Activated T-cell treated with anti-CD3 and anti-CD28 coated beads for 48 hours (primary cell): ENCODE data around the gene KRTAP4-11.
"Not testable (repeated sequence)": the region's sequence is repeated elsewhere in the genome, so short reads cannot be mapped to it uniquely, and the experiment has no call there.

Source experiments
- DNase-seq: peaks from one replicate; pipeline ENCODE4 v3.0.0-alpha.2; 2020; ENCODE audit warnings: low read depth

Gene KRTAP4-11

GRCh38 chr17:41117846-41118386, at the start of gene KRTAP4-11:
Gene KRTAP4-11, minus strand, starts transcription at chr17:41118373. Its CDS starts 58 bp downstream, at chr17:41118315.
- DNase-seq, result not testable (repeated sequence)

GRCh38 chr17:41167561-41167960, 49.4 kb upstream of the KRTAP4-11 start:
- DNase-seq, result no peak

- DNase-seq, result no peak
Observed at GRCh38 chr17:41163828-41164227, 45.7 kb upstream of the KRTAP4-11 start.

- DNase-seq, result no peak
Observed at GRCh38 chr17:41160648-41161047, 42.5 kb upstream of the KRTAP4-11 start, which contains the start of gene KRTAP4-4. Gene KRTAP4-4, minus strand, starts transcription at chr17:41160748. Its CDS starts 57 bp downstream, at chr17:41160691.

- DNase-seq, result not testable (repeated sequence)
Observed at GRCh38 chr17:41160190-41160589, 42.0 kb upstream of the KRTAP4-11 start.

GRCh38 chr17:41153856-41154255, 35.7 kb upstream of the KRTAP4-11 start:
- DNase-seq, result no peak

- no peak for DNase-seq
Observed at GRCh38 chr17:41151525-41151924, 33.4 kb upstream of the KRTAP4-11 start.

- no peak for DNase-seq
Observed at GRCh38 chr17:41150026-41150425, 31.9 kb upstream of the KRTAP4-11 start.

- no peak for DNase-seq
Observed at GRCh38 chr17:41149652-41149985, 31.4 kb upstream of the KRTAP4-11 start, which contains the start of gene KRTAP4-5. Gene KRTAP4-5, minus strand, starts transcription at chr17:41149825. Its CDS starts 58 bp downstream, at chr17:41149767.

- not testable (repeated sequence) for DNase-seq
Observed at GRCh38 chr17:41148971-41149651, 30.9 kb upstream of the KRTAP4-11 start.

GRCh38 chr17:41147531-41148204, 29.5 kb upstream of the KRTAP4-11 start:
- no peak for DNase-seq

- no peak for DNase-seq
Observed at GRCh38 chr17:41145261-41145660, 27.1 kb upstream of the KRTAP4-11 start.

GRCh38 chr17:41144846-41145245, 26.7 kb upstream of the KRTAP4-11 start:
- no peak for DNase-seq

- no peak for DNase-seq
Observed at GRCh38 chr17:41141361-41141760, 23.2 kb upstream of the KRTAP4-11 start.

GRCh38 chr17:41140360-41141131, 22.4 kb upstream of the KRTAP4-11 start, which contains the start of gene KRTAP4-6:
Gene KRTAP4-6, minus strand, starts transcription at chr17:41140544. Its CDS starts 57 bp downstream, at chr17:41140487.
- no peak for DNase-seq

GRCh38 chr17:41139865-41140264, 21.7 kb upstream of the KRTAP4-11 start:
- DNase-seq, result not testable (repeated sequence)

GRCh38 chr17:41133880-41134735, 15.9 kb upstream of the KRTAP4-11 start:
- DNase-seq, result no peak

GRCh38 chr17:41131979-41132378, 13.8 kb upstream of the KRTAP4-11 start:
- no peak for DNase-seq

- DNase-seq, result no peak
Observed at GRCh38 chr17:41127371-41127770, 9.2 kb upstream of the KRTAP4-11 start.

GRCh38 chr17:41126412-41126811, 8.2 kb upstream of the KRTAP4-11 start:
- DNase-seq, result no peak

GRCh38 chr17:41125064-41125463, 6.9 kb upstream of the KRTAP4-11 start:
- no peak for DNase-seq
